Kasumi-1 (cell line): Measurements from ENCODE around the gene PURB.
"Not testable (repeated sequence)": the region's sequence is repeated elsewhere in the genome, so short reads cannot be mapped to it uniquely, and the experiment has no call there.

Experiments used
- DNase-seq, 2 experiments: peaks; one replicate each; lab custom pipeline; 2025; lab: John Stamatoyannopoulos, UW

The PURB gene

GRCh38 chr7:44891791-44892190, 6.5 kb upstream of the PURB start:
- DNase-seq, result no peak

GRCh38 chr7:44891372-44891771, 6.0 kb upstream of the PURB start:
- DNase-seq, result no peak

GRCh38 chr7:44889086-44889781, 3.9 kb upstream of the PURB start:
- DNase-seq, result no peak

GRCh38 chr7:44887293-44887692, 2.0 kb upstream of the PURB start:
- no peak for DNase-seq

GRCh38 chr7:44884621-44885393, 523 bp downstream of the PURB start:
- peak; percentile 50 to 60 for DNase-seq

GRCh38 chr7:44883961-44884620, 1.2 kb downstream of the PURB start:
- no peak for DNase-seq

GRCh38 chr7:44882899-44883298, 2.4 kb downstream of the PURB start:
- DNase-seq, result no peak

GRCh38 chr7:44881610-44882009, 3.7 kb downstream of the PURB start:
- peak; percentile 86 to 92 for DNase-seq

GRCh38 chr7:44881066-44881600, 4.2 kb downstream of the PURB start:
- no peak for DNase-seq

GRCh38 chr7:44880317-44881018, 4.9 kb downstream of the PURB start:
- no peak for DNase-seq

GRCh38 chr7:44876393-44876792, 8.9 kb downstream of the PURB start:
- DNase-seq, result no peak

GRCh38 chr7:44875241-44875640, 10.1 kb downstream of the PURB start:
- DNase-seq, result no peak

- DNase-seq, result no peak
Measured at GRCh38 chr7:44872787-44873186, 12.5 kb downstream of the PURB start.

- not testable (repeated sequence) for DNase-seq
Measured at GRCh38 chr7:44871918-44872317, 13.4 kb downstream of the PURB start.

GRCh38 chr7:44870780-44871179, 14.6 kb downstream of the PURB start:
- DNase-seq, result not testable (repeated sequence)

- not testable (repeated sequence) for DNase-seq
Measured at GRCh38 chr7:44870336-44870735, 15.0 kb downstream of the PURB start.

GRCh38 chr7:44867073-44867995, 18.0 kb downstream of the PURB start:
- no peak for DNase-seq

- DNase-seq, result not testable (repeated sequence)
Measured at GRCh38 chr7:44861949-44862348, 23.4 kb downstream of the PURB start.

GRCh38 chr7:44858161-44858560, 27.2 kb downstream of the PURB start:
- DNase-seq, result peak; percentile 13 to 38

GRCh38 chr7:44854644-44855364, 30.5 kb downstream of the PURB start:
- DNase-seq, result no peak
